K562 (cell line): ENCODE data around the gene LEMD1. TPM values are rescaled to one million over a fixed set of nuclear protein-coding genes. Genes with fewer than 3 reads are reported as not detected.
A peak's percentile ranks its signal among the peaks of the same experiment; 100 is the strongest.

Experiments
- CXXC5 ChIP-seq: fragments of 250-450 bp; sonication (Bioruptor Pico); IDR thresholded peaks from 2 replicates; pipeline ENCODE4 v1.8.0; 2022; ENCODE audit warnings: inconsistent platforms, mild to moderate bottlenecking, moderate library complexity
- GATAD2B ChIP-seq: fragments of 450-650 bp; IDR thresholded peaks from 2 replicates; pipeline ENCODE4 v1.6.1; 2017; ENCODE audit warnings: mild to moderate bottlenecking, borderline replicate concordance
- HDAC1 ChIP-seq, 2 experiments: fragments of 450-650 bp; IDR thresholded peaks; 2 replicates each; pipeline ENCODE4 v1.6.1; 2016 to 2017; ENCODE audit warnings: inconsistent platforms in 1 of 2, mild to moderate bottlenecking in 1 of 2, moderate library complexity in 1 of 2
- HDAC6 ChIP-seq: IDR thresholded peaks from 2 replicates; pipeline ENCODE4 v1.6.1; 2012; ENCODE audit warnings: low read depth, mild to moderate bottlenecking, control low read depth, inconsistent platforms, low read length, moderate library complexity
- HNRNPH1 ChIP-seq: fragments of 200-400 bp; formaldehyde crosslinking; optimal IDR thresholded peaks from 2 replicates; pipeline ENCODE3; 2017; ENCODE audit warnings: low read depth, mild to moderate bottlenecking, low read length, moderate library complexity
- KAT8 ChIP-seq: fragments of 450-650 bp; IDR thresholded peaks from 2 replicates; pipeline ENCODE4 v1.6.1; 2016; ENCODE audit warnings: low read depth, mild to moderate bottlenecking
- L3MBTL2 ChIP-seq: fragments of 450-650 bp; IDR thresholded peaks from 2 replicates; pipeline ENCODE4 v1.6.1; 2016; ENCODE audit warnings: mild to moderate bottlenecking, moderate library complexity
- MAFF ChIP-seq: IDR thresholded peaks from 2 replicates; pipeline ENCODE4 v1.6.1; 2012; ENCODE audit warnings: low read length, improper control_type of control experiment
- MTF1 ChIP-seq: fragments of 250-450 bp; sonication (Bioruptor Pico); IDR thresholded peaks from 2 replicates; pipeline ENCODE4 v1.9.0; 2021; ENCODE audit warnings: moderate library complexity, mild to moderate bottlenecking, inconsistent platforms, borderline replicate concordance
- NFE2L1 ChIP-seq: fragments of 450-650 bp; IDR thresholded peaks from 2 replicates; pipeline ENCODE4 v1.6.1; 2016; ENCODE audit warnings: missing genetic modification characterization, low read depth, mild to moderate bottlenecking, missing compliant biosample characterization, moderate library complexity, borderline replicate concordance
- PTBP1 ChIP-seq: fragments of 200-400 bp; formaldehyde crosslinking; IDR thresholded peaks from 2 replicates; pipeline ENCODE4 v1.6.1; 2017; ENCODE audit warnings: low read depth, low read length
- PURB ChIP-seq: sonication (generic); formaldehyde crosslinking; IDR thresholded peaks from 2 replicates; pipeline ENCODE4 v1.9.0; 2021; ENCODE audit warnings: low read depth, mild to moderate bottlenecking, missing genetic modification reagents
- STAT5B ChIP-seq: fragments of 250-450 bp; sonication (Bioruptor Pico); IDR thresholded peaks from 2 replicates; pipeline ENCODE4 v1.8.0; 2021; ENCODE audit warnings: mild to moderate bottlenecking, inconsistent platforms
- TFAM ChIP-seq: fragments of 250-450 bp; sonication (Bioruptor Pico); conservative IDR thresholded peaks from 2 replicates; pipeline ENCODE4 v1.5.0; 2021; ENCODE audit warnings: mild to moderate bottlenecking, moderate library complexity
- ZNF717 ChIP-seq: fragments of 250-450 bp; sonication (Bioruptor Pico); IDR thresholded peaks from 2 replicates; pipeline ENCODE4 v1.5.0; 2021
- polyA plus RNA-seq, 8 experiments: library from polyadenylated mRNA; depleted of rRNA in 4 of 8; stranded (reverse) in 5 of 8; unstranded in 3 of 8; fragments of >200 nt; fragmentation: Nextera tagmentation in 2 of 8; fragmentation: Illumina TruSeq in 1 of 8; extraction: Ambion mirVana in 2 of 8; extraction: Trizol in 1 of 8; gene quantifications; 2 replicates each; pipeline versions ENCODE4 v1.2.1 to v1.2.3, GENCODE V29; 2011 to 2014; ENCODE audit warnings: inconsistent platforms in 1 of 8, missing spikeins in 1 of 8
- total RNA-seq, 7 experiments: library from RNA; depleted of rRNA in 6 of 7; stranded (reverse); fragments of >200 nt in 6 of 7; fragmentation: Illumina TruSeq in 2 of 7; extraction: Trizol in 2 of 7; gene quantifications; 2 replicates each; pipeline versions ENCODE4 v1.2.1 to v1.2.3, GENCODE V29; 2011 to 2021; ENCODE audit warnings: low replicate concordance in 1 of 7
- TF ChIP-seq, protein P1 (sequence below): IDR thresholded peaks from 2 replicates; pipeline ENCODE4 v1.6.1; 2014; ENCODE audit warnings: antibody characterized with exemption
- TF ChIP-seq, protein P2 (sequence below): fragments of 450-650 bp; IDR thresholded peaks from 2 replicates; pipeline ENCODE4 v1.6.1; 2016; ENCODE audit warnings: low read depth
- TF ChIP-seq, protein P3 (sequence below): fragments of 250-450 bp; sonication (Bioruptor Pico); IDR thresholded peaks from 2 replicates; pipeline ENCODE4 v1.8.0; 2022; ENCODE audit warnings: moderate library complexity, mild to moderate bottlenecking, inconsistent platforms

LEMD1 gene
- total and polyA plus RNA-seq, 9 of the 15 experiments (the other 6 are each of a cell fraction or from before 2014, with no cell fraction given): 0.11 to 2.4 (median 0.57) TPM; not detected in 1

DNA sequence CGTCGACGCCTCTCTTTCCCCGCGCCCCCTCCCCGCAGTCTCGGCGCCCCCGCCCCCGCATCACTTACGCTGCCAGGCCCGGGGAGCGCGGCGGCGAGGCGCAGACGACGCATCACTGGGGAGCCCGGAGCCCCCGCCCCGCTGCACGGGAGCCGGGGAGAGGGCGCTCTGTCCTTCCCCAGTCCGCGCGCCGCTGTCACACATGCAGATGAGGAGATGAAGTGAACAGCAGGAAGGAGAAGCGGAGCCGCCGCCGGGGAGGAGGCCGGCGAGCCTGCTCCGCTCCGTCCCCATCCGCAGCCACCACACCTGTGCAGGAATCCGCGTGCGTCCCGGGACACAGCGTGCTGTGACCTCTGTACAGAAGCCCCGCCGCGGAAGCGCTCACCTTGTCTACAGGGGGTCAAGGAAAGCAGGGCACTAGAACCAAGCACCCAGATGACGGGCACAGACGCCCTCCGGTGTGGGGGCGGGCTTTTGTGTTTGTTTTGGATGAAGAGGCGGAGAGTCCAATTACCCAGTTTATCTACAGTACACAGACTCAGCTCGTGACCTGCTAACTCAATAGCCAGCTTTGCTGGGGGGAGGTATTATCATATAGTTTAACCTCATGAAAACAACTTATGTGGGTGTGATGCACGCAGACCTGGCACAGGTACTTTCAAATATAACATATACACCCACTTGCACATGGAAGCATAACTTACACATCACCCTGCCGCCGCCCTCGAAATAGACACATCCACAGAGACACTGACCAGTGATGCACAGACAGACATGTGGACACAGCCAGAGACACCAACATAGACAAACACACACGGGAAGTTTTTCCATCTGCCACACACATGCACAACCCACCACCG is 77.6 kb downstream of the LEMD1 start (continued):
- TF ChIP-seq, protein P1, sequence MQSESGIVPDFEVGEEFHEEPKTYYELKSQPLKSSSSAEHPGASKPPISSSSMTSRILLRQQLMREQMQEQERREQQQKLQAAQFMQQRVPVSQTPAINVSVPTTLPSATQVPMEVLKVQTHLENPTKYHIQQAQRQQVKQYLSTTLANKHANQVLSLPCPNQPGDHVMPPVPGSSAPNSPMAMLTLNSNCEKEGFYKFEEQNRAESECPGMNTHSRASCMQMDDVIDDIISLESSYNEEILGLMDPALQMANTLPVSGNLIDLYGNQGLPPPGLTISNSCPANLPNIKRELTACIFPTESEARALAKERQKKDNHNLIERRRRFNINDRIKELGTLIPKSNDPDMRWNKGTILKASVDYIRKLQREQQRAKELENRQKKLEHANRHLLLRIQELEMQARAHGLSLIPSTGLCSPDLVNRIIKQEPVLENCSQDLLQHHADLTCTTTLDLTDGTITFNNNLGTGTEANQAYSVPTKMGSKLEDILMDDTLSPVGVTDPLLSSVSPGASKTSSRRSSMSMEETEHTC: peak; percentile 90
- TF ChIP-seq ZNF717 (CRISPR knock-in tag) (no peak), STAT5B (no peak), HDAC6 (no peak), PTBP1 (no peak), TFAM (no peak), KAT8 (no peak), CXXC5 (peak; percentile 77), HDAC1 (IDR thresholded peaks at IDR 0.05) (no peak), PURB (no peak), HNRNPH1 (no peak), NFE2L1 (tag) (no peak), MTF1 (CRISPR knock-in tag) (no peak), MAFF (no peak), L3MBTL2 (peak; percentile 30; the same call in 1 of the 2 replicates), GATAD2B (no peak)
- TF ChIP-seq, protein P2, sequence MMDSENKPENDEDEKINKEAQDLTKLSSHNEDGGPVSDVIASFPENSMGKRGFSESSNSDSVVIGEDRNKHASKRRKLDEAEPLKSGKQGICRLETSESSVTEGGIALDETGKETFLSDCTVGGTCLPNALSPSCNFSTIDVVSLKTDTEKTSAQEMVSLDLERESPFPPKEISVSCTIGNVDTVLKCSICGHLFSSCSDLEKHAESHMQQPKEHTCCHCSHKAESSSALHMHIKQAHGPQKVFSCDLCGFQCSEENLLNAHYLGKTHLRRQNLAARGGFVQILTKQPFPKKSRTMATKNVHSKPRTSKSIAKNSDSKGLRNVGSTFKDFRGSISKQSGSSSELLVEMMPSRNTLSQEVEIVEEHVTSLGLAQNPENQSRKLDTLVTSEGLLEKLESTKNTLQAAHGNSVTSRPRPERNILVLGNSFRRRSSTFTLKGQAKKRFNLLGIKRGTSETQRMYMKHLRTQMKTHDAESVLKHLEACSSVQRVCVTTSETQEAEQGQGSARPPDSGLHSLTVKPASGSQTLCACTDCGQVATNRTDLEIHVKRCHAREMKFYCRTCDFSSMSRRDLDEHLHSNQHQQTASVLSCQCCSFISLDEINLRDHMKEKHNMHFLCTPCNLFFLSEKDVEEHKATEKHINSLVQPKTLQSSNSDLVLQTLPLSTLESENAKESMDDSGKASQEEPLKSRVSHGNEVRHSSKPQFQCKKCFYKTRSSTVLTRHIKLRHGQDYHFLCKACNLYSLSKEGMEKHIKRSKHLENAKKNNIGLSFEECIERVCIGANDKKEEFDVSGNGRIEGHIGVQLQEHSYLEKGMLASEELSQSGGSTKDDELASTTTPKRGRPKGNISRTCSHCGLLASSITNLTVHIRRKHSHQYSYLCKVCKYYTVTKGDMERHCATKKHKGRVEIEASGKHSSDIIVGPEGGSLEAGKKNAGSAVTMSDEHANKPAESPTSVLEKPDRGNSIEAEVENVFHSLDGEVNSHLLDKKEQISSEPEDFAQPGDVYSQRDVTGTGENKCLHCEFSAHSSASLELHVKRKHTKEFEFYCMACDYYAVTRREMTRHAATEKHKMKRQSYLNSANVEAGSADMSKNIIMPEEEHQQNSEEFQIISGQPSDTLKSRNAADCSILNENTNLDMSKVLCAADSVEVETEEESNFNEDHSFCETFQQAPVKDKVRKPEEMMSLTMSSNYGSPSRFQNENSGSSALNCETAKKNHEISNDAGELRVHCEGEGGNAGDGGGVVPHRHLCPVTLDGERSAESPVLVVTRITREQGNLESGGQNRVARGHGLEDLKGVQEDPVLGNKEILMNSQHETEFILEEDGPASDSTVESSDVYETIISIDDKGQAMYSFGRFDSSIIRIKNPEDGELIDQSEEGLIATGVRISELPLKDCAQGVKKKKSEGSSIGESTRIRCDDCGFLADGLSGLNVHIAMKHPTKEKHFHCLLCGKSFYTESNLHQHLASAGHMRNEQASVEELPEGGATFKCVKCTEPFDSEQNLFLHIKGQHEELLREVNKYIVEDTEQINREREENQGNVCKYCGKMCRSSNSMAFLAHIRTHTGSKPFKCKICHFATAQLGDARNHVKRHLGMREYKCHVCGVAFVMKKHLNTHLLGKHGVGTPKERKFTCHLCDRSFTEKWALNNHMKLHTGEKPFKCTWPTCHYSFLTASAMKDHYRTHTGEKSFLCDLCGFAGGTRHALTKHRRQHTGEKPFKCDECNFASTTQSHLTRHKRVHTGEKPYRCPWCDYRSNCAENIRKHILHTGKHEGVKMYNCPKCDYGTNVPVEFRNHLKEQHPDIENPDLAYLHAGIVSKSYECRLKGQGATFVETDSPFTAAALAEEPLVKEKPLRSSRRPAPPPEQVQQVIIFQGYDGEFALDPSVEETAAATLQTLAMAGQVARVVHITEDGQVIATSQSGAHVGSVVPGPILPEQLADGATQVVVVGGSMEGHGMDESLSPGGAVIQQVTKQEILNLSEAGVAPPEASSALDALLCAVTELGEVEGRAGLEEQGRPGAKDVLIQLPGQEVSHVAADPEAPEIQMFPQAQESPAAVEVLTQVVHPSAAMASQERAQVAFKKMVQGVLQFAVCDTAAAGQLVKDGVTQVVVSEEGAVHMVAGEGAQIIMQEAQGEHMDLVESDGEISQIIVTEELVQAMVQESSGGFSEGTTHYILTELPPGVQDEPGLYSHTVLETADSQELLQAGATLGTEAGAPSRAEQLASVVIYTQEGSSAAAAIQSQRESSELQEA: no peak
- TF ChIP-seq, protein P3, sequence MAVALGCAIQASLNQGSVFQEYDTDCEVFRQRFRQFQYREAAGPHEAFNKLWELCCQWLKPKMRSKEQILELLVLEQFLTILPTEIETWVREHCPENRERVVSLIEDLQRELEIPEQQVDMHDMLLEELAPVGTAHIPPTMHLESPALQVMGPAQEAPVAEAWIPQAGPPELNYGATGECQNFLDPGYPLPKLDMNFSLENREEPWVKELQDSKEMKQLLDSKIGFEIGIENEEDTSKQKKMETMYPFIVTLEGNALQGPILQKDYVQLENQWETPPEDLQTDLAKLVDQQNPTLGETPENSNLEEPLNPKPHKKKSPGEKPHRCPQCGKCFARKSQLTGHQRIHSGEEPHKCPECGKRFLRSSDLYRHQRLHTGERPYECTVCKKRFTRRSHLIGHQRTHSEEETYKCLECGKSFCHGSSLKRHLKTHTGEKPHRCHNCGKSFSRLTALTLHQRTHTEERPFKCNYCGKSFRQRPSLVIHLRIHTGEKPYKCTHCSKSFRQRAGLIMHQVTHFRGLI: no peak
